Measurements from ENCODE around the gene OAF.
"Not testable (repeated sequence)": the region's sequence is repeated elsewhere in the genome, so short reads cannot be mapped to it uniquely, and the experiment has no call there.

The OAF gene

GRCh38 chr11:120178561-120179056 is 32.2 kb upstream of the OAF start:
- no peaks in the 10 kb centered on the region for H3K4me1 Mint-ChIP-seq

GRCh38 chr11:120179057-120179672 is 31.7 kb upstream of the OAF start:
- DNase-seq (ENCODE audit: low spot score in 2 of 2), result peak in 1 of 2 donors; percentile 4
- Mint-ChIP-seq H3K4me3 (no peak overlapping the region), H3K9me3 (no peaks in the 10 kb centered on the region), H3K36me3 (ENCODE audit: insufficient read depth) (peaks cover 2% of the 10 kb centered on the region), H3K27me3 (peaks cover 50% of the 10 kb centered on the region), H3K4me1 (no peaks in the 10 kb centered on the region), H3K27ac (ENCODE audit: low read depth) (no peak overlapping the region)
- no peak for ATAC-seq (replicated peaks; ENCODE audit: extremely low read depth, poor library complexity, severe bottlenecking)

More at GRCh38 chr11:120178561-120179056, 32.2 kb upstream of the OAF start:
- no peak overlapping the region for H3K4me3 Mint-ChIP-seq
- ATAC-seq (replicated peaks; ENCODE audit: extremely low read depth, poor library complexity, severe bottlenecking) (no peak), DNase-seq (ENCODE audit: low spot score in 2 of 2) (peak in 1 of 2 donors; percentile 2)
- H3K27ac Mint-ChIP-seq (ENCODE audit: low read depth), result no peak overlapping the region
- no peaks in the 10 kb centered on the region for H3K9me3 Mint-ChIP-seq
- H3K36me3 Mint-ChIP-seq (ENCODE audit: insufficient read depth), result peaks cover 2% of the 10 kb centered on the region
- peaks cover 56% of the 10 kb centered on the region for H3K27me3 Mint-ChIP-seq

DNA sequence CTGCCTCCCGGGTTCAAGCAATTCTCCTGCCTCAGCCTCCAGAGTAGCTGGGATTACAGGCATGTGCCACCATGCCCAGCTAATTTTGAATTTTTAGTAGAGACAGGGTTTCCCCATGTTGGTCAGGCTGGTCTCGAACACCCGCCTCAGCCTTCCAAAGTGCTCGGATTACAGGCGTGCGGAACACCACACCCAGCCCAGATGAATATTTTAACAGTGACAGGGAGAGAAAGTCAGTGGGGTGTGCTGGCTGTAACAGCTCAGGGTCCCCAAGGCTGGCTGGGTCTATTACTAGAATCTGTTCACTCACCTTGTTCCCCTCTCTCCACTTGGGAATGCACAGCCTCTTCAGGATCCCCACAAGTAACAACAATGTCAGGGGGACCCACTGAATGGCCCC is 30.8 kb upstream of the OAF start:
- H3K4me1 Mint-ChIP-seq; H3K9me3 Mint-ChIP-seq; H3K4me3 Mint-ChIP-seq; H3K27ac Mint-ChIP-seq (ENCODE audit: low read depth); H3K36me3 Mint-ChIP-seq (ENCODE audit: insufficient read depth); ATAC-seq (replicated peaks; ENCODE audit: extremely low read depth, poor library complexity, severe bottlenecking): not testable (repeated sequence)
- H3K27me3 Mint-ChIP-seq, result peaks cover 41% of the 10 kb centered on the region
- DNase-seq (ENCODE audit: low spot score in 2 of 2), result peak in 1 of 2 donors; percentile 3

DNA sequence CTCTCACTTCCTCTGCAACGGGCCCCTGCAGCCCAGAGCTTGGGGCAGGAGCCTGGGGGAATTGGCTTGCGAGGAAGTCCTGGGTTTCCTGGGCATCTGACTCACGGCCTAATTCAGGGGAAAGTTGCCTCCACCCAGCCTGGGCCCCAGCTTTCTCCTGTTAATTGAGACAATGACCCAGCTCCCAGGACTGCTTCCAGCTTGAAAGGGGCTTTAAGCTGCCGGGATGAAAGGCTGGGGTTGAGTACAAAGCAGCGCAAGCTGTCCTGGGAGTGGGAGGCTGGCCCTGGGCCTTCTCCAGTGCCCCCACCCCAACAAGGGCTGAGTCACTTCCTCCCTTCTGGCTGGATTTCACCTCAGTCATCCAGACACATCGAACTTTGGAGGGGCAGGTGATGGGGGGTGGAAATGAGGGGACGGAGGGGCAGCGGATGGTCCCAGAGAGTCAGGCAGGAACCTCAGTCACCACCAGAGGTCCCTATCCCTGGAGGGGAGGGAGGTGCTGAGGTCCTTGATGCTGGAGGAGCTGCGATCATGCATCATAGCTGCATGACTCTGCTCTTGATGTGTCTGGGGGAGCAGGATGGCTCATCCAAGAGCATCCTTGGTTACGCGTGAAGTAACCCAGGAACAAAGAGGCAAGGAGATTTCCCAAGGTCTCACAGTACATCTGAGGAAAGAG is 30.1 kb upstream of the OAF start:
- no peak overlapping the region for H3K4me3 Mint-ChIP-seq
- peaks cover 41% of the 10 kb centered on the region for H3K27me3 Mint-ChIP-seq
- DNase-seq (ENCODE audit: low spot score in 2 of 2) (peak in 1 of 2 donors; percentile 6), ATAC-seq (replicated peaks; ENCODE audit: extremely low read depth, poor library complexity, severe bottlenecking) (no peak)
- H3K4me1 Mint-ChIP-seq, result no peaks in the 10 kb centered on the region
- no peaks in the 10 kb centered on the region for H3K9me3 Mint-ChIP-seq
- H3K27ac Mint-ChIP-seq (ENCODE audit: low read depth), result no peak overlapping the region
- peaks cover 2% of the 10 kb centered on the region for H3K36me3 Mint-ChIP-seq (ENCODE audit: insufficient read depth)

- no peak overlapping the region for H3K27ac Mint-ChIP-seq (ENCODE audit: low read depth)
- H3K9me3 Mint-ChIP-seq, result no peaks in the 10 kb centered on the region
- no peak overlapping the region for H3K4me3 Mint-ChIP-seq
- peak in 1 of 2 donors; percentile 8 for DNase-seq (ENCODE audit: low spot score in 2 of 2)
- peaks cover 2% of the 10 kb centered on the region for H3K36me3 Mint-ChIP-seq (ENCODE audit: insufficient read depth)
- ATAC-seq (replicated peaks; ENCODE audit: extremely low read depth, poor library complexity, severe bottlenecking), result no peak
- H3K27me3 Mint-ChIP-seq, result peaks cover 48% of the 10 kb centered on the region
- no peaks in the 10 kb centered on the region for H3K4me1 Mint-ChIP-seq
Measured at GRCh38 chr11:120181376-120181975, 29.4 kb upstream of the OAF start.

DNA sequence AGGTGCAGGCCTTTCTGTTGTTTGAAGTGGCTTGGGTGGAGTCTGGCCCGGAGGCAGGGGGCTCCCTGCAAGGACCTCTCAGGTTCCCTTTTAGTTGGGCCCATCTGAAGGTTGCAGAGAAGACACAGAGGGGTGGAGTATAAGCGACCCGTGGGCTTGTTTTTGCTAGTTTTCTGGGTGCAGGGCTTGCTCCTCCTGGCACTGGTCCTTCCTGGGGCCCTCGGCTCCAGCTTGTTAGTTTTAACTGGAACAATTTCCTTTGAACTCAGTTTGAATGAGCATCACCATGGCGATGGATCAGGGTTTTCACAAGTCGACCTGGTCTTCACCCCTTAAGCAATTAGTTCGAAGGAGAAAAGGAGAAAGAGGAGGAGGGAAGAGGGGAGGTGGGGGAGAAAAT is 28.5 kb upstream of the OAF start:
- DNase-seq (ENCODE audit: low spot score in 2 of 2), result no peak
- ATAC-seq (replicated peaks; ENCODE audit: extremely low read depth, poor library complexity, severe bottlenecking), result no peak
- H3K27ac Mint-ChIP-seq (ENCODE audit: low read depth), result no peak overlapping the region
- H3K4me3 Mint-ChIP-seq, result no peak overlapping the region
- peaks cover 2% of the 10 kb centered on the region for H3K36me3 Mint-ChIP-seq (ENCODE audit: insufficient read depth)
- peaks cover 57% of the 10 kb centered on the region for H3K27me3 Mint-ChIP-seq
- no peaks in the 10 kb centered on the region for H3K9me3 Mint-ChIP-seq
- no peaks in the 10 kb centered on the region for H3K4me1 Mint-ChIP-seq

DNA sequence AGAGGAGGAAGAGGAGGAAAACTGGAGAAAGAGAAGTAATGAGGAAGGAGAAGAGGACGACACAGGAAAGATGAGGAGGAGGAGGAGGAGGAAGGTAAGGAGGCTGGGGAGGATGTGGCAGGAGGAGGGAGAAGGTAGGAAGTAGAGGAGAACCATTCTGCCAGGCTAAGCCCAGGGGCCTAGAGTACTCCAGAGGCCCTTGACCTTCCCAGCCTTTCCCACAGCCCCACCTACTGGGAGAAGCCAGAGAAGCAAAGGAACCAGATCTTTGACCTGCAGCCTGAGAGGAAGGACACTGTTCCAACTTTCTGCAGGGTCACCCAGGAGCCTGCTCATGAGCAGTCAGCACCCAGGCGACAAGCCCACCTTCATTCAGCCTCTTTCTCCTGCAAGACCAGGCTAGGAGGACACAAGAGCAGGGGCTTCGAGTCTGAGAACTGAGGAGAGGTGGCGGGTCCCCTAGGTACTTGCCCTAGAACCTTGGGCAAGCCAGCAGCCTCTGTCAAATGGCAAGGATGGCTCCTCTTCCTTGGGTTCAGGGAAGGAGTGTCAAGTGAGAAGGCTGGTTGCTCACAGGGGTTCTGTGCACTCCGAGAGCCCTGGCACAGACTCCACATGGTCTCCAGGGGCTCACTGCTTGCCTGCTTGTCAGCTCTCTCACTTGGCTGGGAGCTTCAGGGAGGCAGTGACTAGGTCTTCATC is 27.9 kb upstream of the OAF start:
- Mint-ChIP-seq H3K4me3 (no peak overlapping the region), H3K9me3 (no peaks in the 10 kb centered on the region), H3K27ac (ENCODE audit: low read depth) (no peak overlapping the region), H3K4me1 (no peaks in the 10 kb centered on the region), H3K36me3 (ENCODE audit: insufficient read depth) (peaks cover 2% of the 10 kb centered on the region), H3K27me3 (peaks cover 63% of the 10 kb centered on the region)
- peak in 1 of 2 donors; percentile 10 for DNase-seq (ENCODE audit: low spot score in 2 of 2)
- ATAC-seq (replicated peaks; ENCODE audit: extremely low read depth, poor library complexity, severe bottlenecking), result no peak

DNA sequence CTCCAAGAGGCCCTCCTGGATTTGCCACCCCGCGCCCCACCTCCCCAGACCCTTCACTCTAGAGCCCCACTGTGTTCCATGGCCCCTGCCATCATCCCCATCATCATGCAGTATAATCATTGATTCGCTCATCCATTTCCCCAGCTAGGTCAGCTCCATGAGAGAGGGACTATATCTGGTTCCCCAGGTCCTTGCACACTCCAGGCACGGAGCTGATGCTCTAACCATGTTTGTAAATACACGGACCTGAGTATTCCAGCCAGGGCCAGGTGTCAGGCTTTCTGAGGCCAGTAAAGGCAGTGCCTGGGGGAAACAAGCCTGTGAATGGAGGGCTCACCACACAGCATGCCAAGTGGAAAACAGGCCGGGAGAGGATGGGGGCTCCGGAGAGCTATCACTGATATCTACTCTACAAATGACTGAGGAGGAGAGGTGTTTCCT is 27.1 kb upstream of the OAF start:
- no peak for DNase-seq (ENCODE audit: low spot score in 2 of 2)
- H3K4me1 Mint-ChIP-seq, result no peaks in the 10 kb centered on the region
- peaks cover 60% of the 10 kb centered on the region for H3K27me3 Mint-ChIP-seq
- H3K9me3 Mint-ChIP-seq, result no peaks in the 10 kb centered on the region
- no peak for ATAC-seq (replicated peaks; ENCODE audit: extremely low read depth, poor library complexity, severe bottlenecking)
- H3K36me3 Mint-ChIP-seq (ENCODE audit: insufficient read depth), result peaks cover 2% of the 10 kb centered on the region
- H3K27ac Mint-ChIP-seq (ENCODE audit: low read depth), result no peak overlapping the region
- no peak overlapping the region for H3K4me3 Mint-ChIP-seq

DNA sequence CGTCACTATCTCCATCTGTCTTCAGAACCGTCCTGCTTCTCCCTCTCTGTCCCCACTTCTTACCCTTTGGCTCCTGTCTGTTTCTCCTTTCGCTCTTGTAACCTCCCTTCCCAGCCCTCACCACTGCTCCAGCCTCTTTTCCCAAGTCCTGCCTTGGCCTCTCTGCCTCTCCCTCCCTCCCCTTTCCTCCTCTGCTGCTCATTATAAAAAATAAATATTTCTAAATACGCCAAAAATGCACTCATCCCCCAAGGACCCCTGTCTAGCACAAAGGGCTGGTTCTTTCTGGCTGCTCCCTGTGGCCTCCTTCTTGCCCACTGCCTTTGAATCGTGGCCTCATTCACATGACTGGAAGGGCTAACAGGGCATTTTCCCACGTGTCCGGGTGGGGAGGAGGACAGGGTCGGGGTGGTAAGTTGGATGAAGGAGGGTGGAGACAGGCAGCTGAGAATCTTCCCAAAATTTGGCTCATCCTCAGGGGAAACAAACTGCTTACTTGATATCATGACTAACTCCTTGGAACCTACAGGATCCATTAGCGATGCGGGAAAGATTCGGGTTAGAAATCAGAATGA is 26.4 kb upstream of the OAF start:
- DNase-seq (ENCODE audit: low spot score in 2 of 2), result no peak
- peaks cover 53% of the 10 kb centered on the region for H3K27me3 Mint-ChIP-seq
- no peak overlapping the region for H3K27ac Mint-ChIP-seq (ENCODE audit: low read depth)
- ATAC-seq (replicated peaks; ENCODE audit: extremely low read depth, poor library complexity, severe bottlenecking), result no peak
- no peak overlapping the region for H3K4me3 Mint-ChIP-seq
- no peaks in the 10 kb centered on the region for H3K4me1 Mint-ChIP-seq
- no peaks in the 10 kb centered on the region for H3K9me3 Mint-ChIP-seq
- H3K36me3 Mint-ChIP-seq (ENCODE audit: insufficient read depth), result peaks cover 2% of the 10 kb centered on the region

DNA sequence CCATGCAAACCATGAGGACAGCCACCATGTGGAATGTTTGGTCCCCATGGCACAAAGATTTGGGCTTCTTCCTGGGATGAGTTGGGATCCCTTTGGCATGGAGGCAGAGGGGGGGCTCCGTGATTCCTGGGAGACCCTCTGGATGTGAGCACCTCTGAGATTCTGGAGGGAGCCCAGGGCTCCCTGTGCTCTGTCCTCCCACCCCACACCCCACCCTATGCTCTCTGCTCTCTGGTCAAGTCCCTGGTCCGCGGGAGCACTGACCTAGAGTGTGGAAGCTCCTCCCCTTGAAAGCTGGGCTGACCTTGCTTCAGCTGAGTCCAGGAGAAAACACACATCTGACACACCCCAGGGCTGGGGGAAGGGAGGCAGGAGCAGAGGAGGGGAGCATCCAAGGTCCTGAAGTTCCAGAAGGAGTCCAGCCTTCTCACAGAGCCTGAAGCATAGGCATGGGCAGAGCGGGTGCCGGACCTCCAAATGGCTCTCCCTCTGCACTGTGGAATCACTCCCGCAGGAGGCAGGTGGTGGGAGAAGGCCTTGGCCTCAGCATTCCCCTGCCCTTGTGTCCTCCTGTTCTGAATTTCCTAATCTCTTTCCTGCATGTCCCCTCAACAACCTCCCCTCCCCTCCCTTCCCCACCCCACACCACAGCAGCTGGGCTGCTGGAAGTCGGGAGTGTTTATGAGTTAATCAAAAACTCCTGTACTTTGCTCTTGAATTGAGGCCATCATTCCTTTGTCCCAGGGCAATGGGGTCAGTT is 25.7 kb upstream of the OAF start:
- Mint-ChIP-seq H3K4me1 (no peaks in the 10 kb centered on the region), H3K4me3 (no peak overlapping the region), H3K36me3 (ENCODE audit: insufficient read depth) (peaks cover 2% of the 10 kb centered on the region), H3K27me3 (peaks cover 47% of the 10 kb centered on the region), H3K9me3 (no peaks in the 10 kb centered on the region), H3K27ac (ENCODE audit: low read depth) (no peak overlapping the region)
- DNase-seq (ENCODE audit: low spot score in 2 of 2) (no peak), ATAC-seq (replicated peaks; ENCODE audit: extremely low read depth, poor library complexity, severe bottlenecking) (no peak)

DNA sequence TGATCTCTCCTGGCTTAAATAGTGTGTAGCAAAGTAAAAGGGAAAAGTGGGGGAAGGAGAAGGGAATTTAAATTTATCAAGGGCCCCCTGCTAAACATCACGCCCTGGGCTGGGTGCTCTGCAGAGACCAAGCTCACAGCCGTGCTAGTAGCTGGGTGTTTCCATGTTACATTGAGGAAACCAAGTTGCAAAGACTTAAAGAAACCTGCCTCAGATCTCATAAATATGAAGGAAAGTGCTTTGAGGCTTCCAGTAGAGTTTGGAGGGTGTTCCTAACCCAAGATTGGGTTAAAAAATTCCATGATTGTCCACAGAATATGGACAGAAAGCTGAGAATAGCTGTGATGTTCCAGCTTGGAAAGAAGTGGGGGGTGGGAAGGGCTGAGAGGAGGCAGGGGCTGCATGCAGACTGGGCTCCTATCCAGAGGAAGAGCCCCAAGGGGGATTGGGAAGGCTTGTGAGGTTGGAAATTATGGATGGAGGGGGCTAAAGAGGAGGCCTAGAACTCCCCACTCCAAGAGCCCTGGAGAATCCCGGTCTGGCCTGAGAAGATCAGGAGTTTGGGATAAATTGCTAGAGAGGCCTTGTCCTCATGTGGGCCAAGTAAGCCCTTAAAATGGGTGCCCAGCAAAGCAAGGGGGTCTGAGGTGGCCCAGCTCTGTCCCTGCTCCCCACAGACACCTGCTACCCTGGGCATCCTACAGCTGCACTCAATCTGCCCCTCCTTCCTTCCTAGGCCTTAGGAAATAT is 25.0 kb upstream of the OAF start:
- Mint-ChIP-seq H3K4me3 (no peak overlapping the region), H3K4me1 (no peaks in the 10 kb centered on the region), H3K9me3 (no peaks in the 10 kb centered on the region), H3K27ac (ENCODE audit: low read depth) (no peak overlapping the region), H3K27me3 (peaks cover 42% of the 10 kb centered on the region), H3K36me3 (ENCODE audit: insufficient read depth) (peaks cover 2% of the 10 kb centered on the region)
- ATAC-seq (replicated peaks; ENCODE audit: extremely low read depth, poor library complexity, severe bottlenecking) (no peak), DNase-seq (ENCODE audit: low spot score in 2 of 2) (no peak)
